HG02610 (cell line): Measurements from ENCODE around the gene RAB3IL1.
"Not testable (repeated sequence)": the region's sequence is repeated elsewhere in the genome, so short reads cannot be mapped to it uniquely, and the experiment has no call there.

Source experiments
- ATAC-seq: cut with Tn5 transposase; IDR thresholded peaks from one replicate; pipeline ENCODE4 v1.9.1; 2021; ENCODE audit warnings: mild to moderate bottlenecking, moderate library complexity; ENCODE audit not compliant: unreplicated experiment

The RAB3IL1 gene

GRCh38 chr11:61953632-61954031, 36.3 kb upstream of the RAB3IL1 start:
- ATAC-seq, result not testable (repeated sequence)

GRCh38 chr11:61952882-61953281, 35.5 kb upstream of the RAB3IL1 start:
- ATAC-seq, result no peak

- no peak for ATAC-seq
Measured at GRCh38 chr11:61951484-61952135, 34.2 kb upstream of the RAB3IL1 start.

GRCh38 chr11:61950035-61950547, 32.7 kb upstream of the RAB3IL1 start, which contains the start of gene BEST1:
TSS of gene BEST1 (plus strand) at chr11:61950351. CDS start at chr11:61951807, 1,456 bp downstream.
- no peak for ATAC-seq

GRCh38 chr11:61949169-61950034, 32.0 kb upstream of the RAB3IL1 start:
- no peak for ATAC-seq

- ATAC-seq, result no peak
Measured at GRCh38 chr11:61948505-61948904, 31.1 kb upstream of the RAB3IL1 start.

- no peak for ATAC-seq
Measured at GRCh38 chr11:61947486-61948210, 30.3 kb upstream of the RAB3IL1 start.

GRCh38 chr11:61946894-61947293, 29.5 kb upstream of the RAB3IL1 start:
- ATAC-seq, result no peak

- no peak for ATAC-seq
Measured at GRCh38 chr11:61945191-61945590, 27.8 kb upstream of the RAB3IL1 start.

GRCh38 chr11:61940466-61940865, 23.1 kb upstream of the RAB3IL1 start:
- no peak for ATAC-seq

GRCh38 chr11:61935861-61936260, 18.5 kb upstream of the RAB3IL1 start:
- ATAC-seq, result no peak

- ATAC-seq, result no peak
Measured at GRCh38 chr11:61930933-61931332, 13.6 kb upstream of the RAB3IL1 start.

- ATAC-seq, result no peak
Measured at GRCh38 chr11:61928606-61929005, 11.2 kb upstream of the RAB3IL1 start.

- no peak for ATAC-seq
Measured at GRCh38 chr11:61927501-61927900, 10.1 kb upstream of the RAB3IL1 start.

GRCh38 chr11:61926235-61926634, 8.9 kb upstream of the RAB3IL1 start:
- ATAC-seq, result no peak

GRCh38 chr11:61925736-61926135, 8.4 kb upstream of the RAB3IL1 start:
- ATAC-seq, result no peak

GRCh38 chr11:61924064-61924455, 6.7 kb upstream of the RAB3IL1 start:
- ATAC-seq, result no peak

GRCh38 chr11:61923166-61924063, 6.0 kb upstream of the RAB3IL1 start:
- no peak for ATAC-seq

- ATAC-seq, result no peak
Measured at GRCh38 chr11:61922539-61922938, 5.2 kb upstream of the RAB3IL1 start.

GRCh38 chr11:61921446-61921845, 4.1 kb upstream of the RAB3IL1 start:
- ATAC-seq, result no peak
